HepG2 (cell line): ENCODE data around the gene WDR6. TPM values are rescaled to one million over a fixed set of nuclear protein-coding genes. Genes with fewer than 3 reads are reported as not detected.
A peak's percentile ranks its signal among the peaks of the same experiment; 100 is the strongest.

Experiments used
- AGO2 ChIP-seq: fragments of 200-400 bp; formaldehyde crosslinking; optimal IDR thresholded peaks from 2 replicates; pipeline ENCODE3; 2017; ENCODE audit warnings: mild to moderate bottlenecking, low read depth, low read length, moderate library complexity
- AHR ChIP-seq: IDR thresholded peaks from 2 replicates; pipeline ENCODE4 v1.6.1; 2018; ENCODE audit warnings: missing genetic modification reagents, missing compliant biosample characterization
- HIC2 ChIP-seq: sonication (generic); formaldehyde crosslinking; IDR thresholded peaks from 2 replicates; pipeline ENCODE4 v1.9.0; 2022; ENCODE audit warnings: low read depth, missing genetic modification reagents
- NCOA5 ChIP-seq: sonication (generic); formaldehyde crosslinking; IDR thresholded peaks from 2 replicates; pipeline ENCODE4 v1.4.0; 2020; ENCODE audit warnings: missing genetic modification reagents
- RBFOX2 ChIP-seq: fragments of 200-400 bp; formaldehyde crosslinking; IDR thresholded peaks from 2 replicates; pipeline ENCODE4 v1.6.1; 2017; ENCODE audit warnings: low read depth, mild to moderate bottlenecking, low read length
- ZC3H4 ChIP-seq: sonication (generic); formaldehyde crosslinking; IDR thresholded peaks from 2 replicates; pipeline ENCODE4 v1.4.0; 2020; ENCODE audit warnings: missing genetic modification reagents, borderline replicate concordance
- ZNF18 ChIP-seq: sonication (generic); formaldehyde crosslinking; IDR thresholded peaks from 2 replicates; pipeline ENCODE4 v1.8.0; 2022; ENCODE audit warnings: mild to moderate bottlenecking, missing genetic modification reagents; ENCODE audit not compliant: insufficient replicate concordance
- ZNF253 ChIP-seq: sonication (generic); formaldehyde crosslinking; IDR thresholded peaks from 2 replicates; pipeline ENCODE4 v1.8.0; 2022; ENCODE audit warnings: mild to moderate bottlenecking, missing genetic modification reagents, borderline replicate concordance
- ZNF460 ChIP-seq: sonication (generic); formaldehyde crosslinking; IDR thresholded peaks from 2 replicates; pipeline ENCODE4 v1.5.1; 2020; ENCODE audit warnings: missing genetic modification reagents, mild to moderate bottlenecking, borderline replicate concordance
- ZNF607 ChIP-seq: sonication (generic); formaldehyde crosslinking; IDR thresholded peaks from 2 replicates; pipeline ENCODE4 v1.5.1; 2020; ENCODE audit warnings: missing genetic modification reagents, mild to moderate bottlenecking, borderline replicate concordance
- polyA plus RNA-seq, 8 experiments: library from polyadenylated mRNA; depleted of rRNA in 3 of 8; stranded (reverse) in 7 of 8; unstranded in 1 of 8; fragments of >200 nt; fragmentation: Illumina TruSeq in 4 of 8; extraction: Trizol in 4 of 8; gene quantifications; 2 replicates each; pipeline versions ENCODE4 v1.2.1 to v1.2.3, GENCODE V29; 2011 to 2016; ENCODE audit warnings: low read depth in 4 of 8, missing spikeins in 1 of 8, mixed read lengths in 1 of 8; ENCODE audit not compliant: insufficient read depth in 1 of 8
- total RNA-seq, 5 experiments: library from RNA; depleted of rRNA; stranded (reverse); fragments of >200 nt; fragmentation: Illumina TruSeq; extraction: Trizol; gene quantifications; 2 replicates each; pipeline ENCODE4 v1.2.3, GENCODE V29; 2016; ENCODE audit warnings: low read depth in 1 of 5
- TF ChIP-seq, protein P1 (sequence below): sonication (generic); formaldehyde crosslinking; IDR thresholded peaks from 2 replicates; pipeline ENCODE4 v1.5.0; 2020; ENCODE audit warnings: mild to moderate bottlenecking, missing genetic modification reagents, borderline replicate concordance
- TF ChIP-seq, protein P2 (sequence below): sonication (generic); formaldehyde crosslinking; IDR thresholded peaks from 2 replicates; pipeline ENCODE4 v1.5.0; 2020; ENCODE audit warnings: missing genetic modification reagents
- TF ChIP-seq, protein P3 (sequence below): IDR thresholded peaks from 2 replicates; pipeline ENCODE4 v1.6.1; 2016; ENCODE audit warnings: missing compliant biosample characterization, missing genetic modification reagents, borderline replicate concordance
- TF ChIP-seq, protein P4 (sequence below): sonication (generic); formaldehyde crosslinking; conservative IDR thresholded peaks from 2 replicates; pipeline ENCODE4 v1.8.0; 2022; ENCODE audit warnings: low read depth, missing genetic modification reagents

The WDR6 gene
- total and polyA plus RNA-seq, 2 of the 13 experiments (the other 11 are each of a cell fraction or from before 2014, with no cell fraction given) = 73.4 to 139 TPM

DNA sequence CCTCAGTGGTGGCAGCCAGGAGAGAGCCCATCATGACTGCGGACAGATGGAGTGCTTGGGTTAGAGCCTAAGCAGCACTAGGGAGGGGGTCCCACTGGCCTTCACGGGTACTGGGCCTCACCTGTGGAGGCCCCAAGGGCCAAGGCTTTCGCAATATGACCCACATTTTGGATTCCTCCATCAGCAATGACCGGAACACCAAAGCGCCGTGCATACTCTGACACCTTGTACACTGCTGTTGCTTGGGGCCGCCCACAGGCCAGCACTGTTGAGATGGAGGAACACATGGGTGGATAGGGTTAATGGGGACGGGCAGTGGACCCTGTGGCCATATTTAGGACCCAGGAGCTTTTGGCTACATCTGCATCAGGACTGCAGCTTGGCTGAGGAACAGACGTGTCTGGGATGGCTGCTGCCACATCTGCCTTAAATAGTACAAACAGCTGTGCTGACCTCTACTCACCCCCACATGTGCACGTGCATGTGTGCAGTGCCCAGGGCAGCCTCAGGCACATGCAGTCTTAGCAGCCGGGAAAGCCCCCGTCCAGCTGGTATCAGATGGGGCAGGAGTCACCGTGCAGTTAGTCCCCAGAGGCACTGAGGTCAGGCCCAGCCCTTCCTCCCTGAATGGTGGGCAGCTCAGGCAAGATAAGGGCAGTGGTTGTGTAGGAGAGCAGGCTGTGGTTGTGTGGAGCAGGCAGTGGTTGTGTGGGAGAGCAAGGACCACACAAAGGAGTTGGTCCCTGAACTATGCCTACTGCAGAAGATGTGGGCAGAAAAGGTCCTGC, 18.0 kb downstream of the WDR6 start (continued):
- TF ChIP-seq HIC2 (0 out of 2 replicates have a peak, but pooled peaks have one; percentile 19), NCOA5 (CRISPR knock-in tag) (no peak), ZNF18 (CRISPR knock-in tag) (no peak), ZNF460 (no peak), AHR (no peak), RBFOX2 (peak; percentile 61), AGO2 (peak; percentile 92), ZC3H4 (CRISPR knock-in tag) (0 out of 2 replicates have a peak, but pooled peaks have one; percentile 67), ZNF607 (no peak), ZNF253 (CRISPR knock-in tag) (no peak)
- TF ChIP-seq, protein P1, sequence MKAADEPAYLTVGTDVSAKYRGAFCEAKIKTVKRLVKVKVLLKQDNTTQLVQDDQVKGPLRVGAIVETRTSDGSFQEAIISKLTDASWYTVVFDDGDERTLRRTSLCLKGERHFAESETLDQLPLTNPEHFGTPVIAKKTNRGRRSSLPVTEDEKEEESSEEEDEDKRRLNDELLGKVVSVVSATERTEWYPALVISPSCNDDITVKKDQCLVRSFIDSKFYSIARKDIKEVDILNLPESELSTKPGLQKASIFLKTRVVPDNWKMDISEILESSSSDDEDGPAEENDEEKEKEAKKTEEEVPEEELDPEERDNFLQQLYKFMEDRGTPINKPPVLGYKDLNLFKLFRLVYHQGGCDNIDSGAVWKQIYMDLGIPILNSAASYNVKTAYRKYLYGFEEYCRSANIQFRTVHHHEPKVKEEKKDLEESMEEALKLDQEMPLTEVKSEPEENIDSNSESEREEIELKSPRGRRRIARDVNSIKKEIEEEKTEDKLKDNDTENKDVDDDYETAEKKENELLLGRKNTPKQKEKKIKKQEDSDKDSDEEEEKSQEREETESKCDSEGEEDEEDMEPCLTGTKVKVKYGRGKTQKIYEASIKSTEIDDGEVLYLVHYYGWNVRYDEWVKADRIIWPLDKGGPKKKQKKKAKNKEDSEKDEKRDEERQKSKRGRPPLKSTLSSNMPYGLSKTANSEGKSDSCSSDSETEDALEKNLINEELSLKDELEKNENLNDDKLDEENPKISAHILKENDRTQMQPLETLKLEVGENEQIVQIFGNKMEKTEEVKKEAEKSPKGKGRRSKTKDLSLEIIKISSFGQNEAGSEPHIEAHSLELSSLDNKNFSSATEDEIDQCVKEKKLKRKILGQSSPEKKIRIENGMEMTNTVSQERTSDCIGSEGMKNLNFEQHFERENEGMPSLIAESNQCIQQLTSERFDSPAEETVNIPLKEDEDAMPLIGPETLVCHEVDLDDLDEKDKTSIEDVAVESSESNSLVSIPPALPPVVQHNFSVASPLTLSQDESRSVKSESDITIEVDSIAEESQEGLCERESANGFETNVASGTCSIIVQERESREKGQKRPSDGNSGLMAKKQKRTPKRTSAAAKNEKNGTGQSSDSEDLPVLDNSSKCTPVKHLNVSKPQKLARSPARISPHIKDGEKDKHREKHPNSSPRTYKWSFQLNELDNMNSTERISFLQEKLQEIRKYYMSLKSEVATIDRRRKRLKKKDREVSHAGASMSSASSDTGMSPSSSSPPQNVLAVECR (CRISPR knock-in tag) = 0 out of 2 replicates have a peak, but pooled peaks have one; percentile 42
- TF ChIP-seq, protein P2, sequence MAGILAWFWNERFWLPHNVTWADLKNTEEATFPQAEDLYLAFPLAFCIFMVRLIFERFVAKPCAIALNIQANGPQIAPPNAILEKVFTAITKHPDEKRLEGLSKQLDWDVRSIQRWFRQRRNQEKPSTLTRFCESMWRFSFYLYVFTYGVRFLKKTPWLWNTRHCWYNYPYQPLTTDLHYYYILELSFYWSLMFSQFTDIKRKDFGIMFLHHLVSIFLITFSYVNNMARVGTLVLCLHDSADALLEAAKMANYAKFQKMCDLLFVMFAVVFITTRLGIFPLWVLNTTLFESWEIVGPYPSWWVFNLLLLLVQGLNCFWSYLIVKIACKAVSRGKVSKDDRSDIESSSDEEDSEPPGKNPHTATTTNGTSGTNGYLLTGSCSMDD (CRISPR knock-in tag) = no peak
- TF ChIP-seq, protein P3, sequence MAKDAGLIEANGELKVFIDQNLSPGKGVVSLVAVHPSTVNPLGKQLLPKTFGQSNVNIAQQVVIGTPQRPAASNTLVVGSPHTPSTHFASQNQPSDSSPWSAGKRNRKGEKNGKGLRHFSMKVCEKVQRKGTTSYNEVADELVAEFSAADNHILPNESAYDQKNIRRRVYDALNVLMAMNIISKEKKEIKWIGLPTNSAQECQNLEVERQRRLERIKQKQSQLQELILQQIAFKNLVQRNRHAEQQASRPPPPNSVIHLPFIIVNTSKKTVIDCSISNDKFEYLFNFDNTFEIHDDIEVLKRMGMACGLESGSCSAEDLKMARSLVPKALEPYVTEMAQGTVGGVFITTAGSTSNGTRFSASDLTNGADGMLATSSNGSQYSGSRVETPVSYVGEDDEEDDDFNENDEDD = no peak
- TF ChIP-seq, protein P4, sequence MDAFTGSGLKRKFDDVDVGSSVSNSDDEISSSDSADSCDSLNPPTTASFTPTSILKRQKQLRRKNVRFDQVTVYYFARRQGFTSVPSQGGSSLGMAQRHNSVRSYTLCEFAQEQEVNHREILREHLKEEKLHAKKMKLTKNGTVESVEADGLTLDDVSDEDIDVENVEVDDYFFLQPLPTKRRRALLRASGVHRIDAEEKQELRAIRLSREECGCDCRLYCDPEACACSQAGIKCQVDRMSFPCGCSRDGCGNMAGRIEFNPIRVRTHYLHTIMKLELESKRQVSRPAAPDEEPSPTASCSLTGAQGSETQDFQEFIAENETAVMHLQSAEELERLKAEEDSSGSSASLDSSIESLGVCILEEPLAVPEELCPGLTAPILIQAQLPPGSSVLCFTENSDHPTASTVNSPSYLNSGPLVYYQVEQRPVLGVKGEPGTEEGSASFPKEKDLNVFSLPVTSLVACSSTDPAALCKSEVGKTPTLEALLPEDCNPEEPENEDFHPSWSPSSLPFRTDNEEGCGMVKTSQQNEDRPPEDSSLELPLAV (CRISPR knock-in tag) = no peak
